Measurements from ENCODE around the gene PSMD3.

The PSMD3 gene

DNA sequence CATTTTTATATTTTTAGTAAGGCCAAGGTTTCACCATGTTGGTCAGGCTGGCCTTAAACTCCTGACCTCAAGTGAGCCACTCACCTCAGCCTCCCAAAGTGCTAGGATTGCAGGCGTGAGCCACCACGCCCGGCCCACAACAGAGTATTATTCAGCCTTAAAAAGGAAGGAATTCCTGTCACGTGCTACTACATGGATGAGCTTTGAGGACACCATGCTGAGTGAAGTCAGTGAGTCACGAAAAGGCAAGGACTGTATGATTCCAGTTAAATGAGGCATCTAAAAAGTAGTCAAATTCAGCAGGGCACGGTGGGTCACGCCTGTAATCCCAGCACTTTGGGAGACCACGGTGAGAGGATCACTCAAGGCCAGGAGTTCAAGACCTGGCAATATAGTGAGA lies 44.3 kb downstream of the PSMD3 start:
- no peak for DNase-seq

DNA sequence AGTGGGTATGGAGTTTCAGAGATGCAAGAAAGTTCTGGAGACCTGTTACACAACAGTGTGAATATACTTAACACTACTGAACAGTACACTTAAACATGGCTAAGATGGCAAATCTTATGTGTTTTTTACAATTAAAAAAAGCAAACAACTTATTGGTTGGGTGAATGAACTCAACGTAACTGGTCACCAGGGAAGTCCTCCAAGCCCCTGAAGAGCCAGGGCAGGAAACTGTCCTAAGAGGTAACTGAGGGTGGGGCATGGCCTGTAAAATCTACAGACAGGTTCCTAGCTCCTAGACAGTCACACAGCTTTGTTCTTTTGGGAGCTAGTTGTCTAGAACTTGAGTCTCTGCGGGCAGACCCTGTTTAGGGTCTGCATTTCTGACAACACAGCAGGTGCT lies 45.0 kb downstream of the PSMD3 start:
- no peak for DNase-seq

DNA sequence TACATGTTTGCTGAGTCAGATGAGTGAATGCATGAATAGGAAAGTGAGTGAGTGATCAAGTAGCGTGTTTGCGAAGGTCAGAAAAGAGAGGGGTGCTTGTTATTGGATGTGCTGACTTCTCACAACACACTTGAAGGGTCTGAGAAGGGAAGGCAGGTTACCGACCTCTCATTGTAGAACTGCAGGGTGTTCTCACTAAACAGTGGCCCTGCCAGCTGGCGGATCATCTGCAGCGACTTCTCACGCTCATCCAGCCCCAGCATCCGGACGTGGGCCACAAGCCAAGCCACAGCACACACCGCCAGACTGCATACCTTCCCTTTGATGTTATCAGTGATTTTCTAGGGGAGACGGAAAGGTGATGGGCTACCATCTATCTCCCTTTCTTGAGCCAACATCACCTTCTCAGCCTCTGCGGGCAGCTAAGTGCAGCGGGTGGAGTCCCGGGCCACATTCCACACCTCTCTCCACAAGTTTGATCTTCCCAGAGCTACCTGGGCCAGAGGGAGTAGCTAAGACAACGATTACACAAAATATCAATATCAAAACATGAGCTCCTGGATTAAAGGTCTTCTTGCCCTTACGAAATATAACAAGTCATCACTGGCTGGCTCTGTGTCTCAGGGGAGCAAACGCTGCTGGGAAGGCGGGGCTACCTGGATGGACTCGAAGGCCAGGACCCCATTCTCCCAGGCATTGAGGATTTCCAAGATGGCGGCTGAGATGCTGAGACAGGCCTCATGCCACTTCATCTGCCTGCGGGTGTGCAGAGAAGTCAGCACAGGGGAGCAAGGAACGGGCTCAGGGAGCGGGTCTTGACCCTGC lies 45.6 kb downstream of the PSMD3 start:
- peak in 2 of 4 experiments; percentile 9 to 38 for DNase-seq

DNA sequence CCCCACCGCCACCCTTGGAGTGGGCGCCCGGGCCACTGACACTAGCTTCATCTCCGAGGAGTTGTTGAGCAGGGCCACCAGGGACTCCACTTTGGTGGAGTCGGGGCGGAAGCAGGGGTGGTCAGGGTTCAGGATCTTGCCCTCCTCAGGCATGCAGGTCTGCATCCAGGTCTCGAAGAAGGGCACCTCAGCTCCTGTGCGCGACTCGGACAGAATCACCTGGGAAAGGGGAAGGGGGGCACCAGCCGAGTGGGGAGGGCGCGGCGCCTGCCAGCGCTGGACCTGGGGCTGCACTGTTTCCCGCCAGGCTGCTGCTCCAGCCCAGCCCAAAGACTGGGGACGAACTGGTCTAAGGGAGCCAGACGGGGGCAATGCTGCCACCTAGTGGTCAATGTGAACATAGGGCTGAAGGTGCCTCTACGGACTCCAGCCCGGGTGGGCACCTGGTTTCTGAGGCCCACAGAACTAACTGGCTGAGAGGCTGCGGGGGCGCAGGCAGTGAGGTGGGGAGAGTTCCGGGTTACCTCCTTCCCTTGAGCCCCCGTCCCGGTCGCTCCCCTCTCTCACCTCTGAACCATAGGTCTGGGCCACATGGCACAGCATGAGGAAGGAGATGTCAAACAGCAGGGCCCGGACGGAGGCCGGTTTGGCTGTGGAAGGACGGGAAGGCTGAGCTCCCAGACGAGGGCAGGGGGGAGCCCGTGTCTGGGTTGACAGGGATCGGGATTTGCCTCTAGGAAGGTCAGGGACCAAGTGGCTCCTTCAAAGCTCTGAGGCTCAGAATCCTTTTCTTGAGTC lies 46.4 kb downstream of the PSMD3 start:
- DNase-seq = peak; percentile 37 to 64 (median 40)

DNA sequence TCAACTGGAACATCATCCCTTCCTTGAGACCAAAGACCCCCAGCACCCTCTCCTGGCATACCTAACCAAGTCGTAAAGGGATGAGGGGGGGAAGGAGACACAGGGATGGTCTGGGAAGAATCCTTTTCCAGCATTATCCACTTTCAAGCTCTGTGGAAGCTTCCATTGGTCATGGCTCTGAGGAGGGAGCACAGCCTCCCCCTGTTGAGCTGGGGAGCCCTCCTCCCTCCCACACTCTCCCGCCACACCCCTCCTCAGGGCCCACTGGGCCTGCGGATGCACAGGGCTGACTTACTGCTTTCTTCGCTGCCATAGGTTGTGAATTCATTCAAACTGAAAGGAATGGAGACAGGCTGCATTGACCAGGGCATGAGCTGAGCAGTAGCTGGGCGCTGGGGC lies 47.0 kb downstream of the PSMD3 start:
- no peak for DNase-seq

DNA sequence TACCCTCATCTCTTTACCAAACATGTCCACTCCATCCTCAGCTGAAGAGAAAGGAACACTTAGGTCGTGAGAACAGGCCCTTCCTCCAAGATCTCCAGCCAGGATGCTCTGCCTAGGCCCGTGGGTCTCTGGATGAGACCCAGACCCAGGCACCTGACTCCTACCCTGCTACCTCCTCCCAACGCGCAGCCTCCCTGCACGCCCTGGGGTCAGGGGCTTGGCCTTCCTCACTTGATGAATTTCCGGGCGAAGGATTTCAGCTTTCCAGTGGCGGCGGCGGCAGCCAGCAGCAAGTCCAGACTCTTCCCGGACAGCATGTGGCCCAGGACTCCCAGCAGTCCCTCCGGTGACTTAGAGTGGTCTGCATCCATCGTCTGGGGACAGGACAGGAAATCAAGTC lies 48.0 kb downstream of the PSMD3 start:
- no peak for DNase-seq

DNA sequence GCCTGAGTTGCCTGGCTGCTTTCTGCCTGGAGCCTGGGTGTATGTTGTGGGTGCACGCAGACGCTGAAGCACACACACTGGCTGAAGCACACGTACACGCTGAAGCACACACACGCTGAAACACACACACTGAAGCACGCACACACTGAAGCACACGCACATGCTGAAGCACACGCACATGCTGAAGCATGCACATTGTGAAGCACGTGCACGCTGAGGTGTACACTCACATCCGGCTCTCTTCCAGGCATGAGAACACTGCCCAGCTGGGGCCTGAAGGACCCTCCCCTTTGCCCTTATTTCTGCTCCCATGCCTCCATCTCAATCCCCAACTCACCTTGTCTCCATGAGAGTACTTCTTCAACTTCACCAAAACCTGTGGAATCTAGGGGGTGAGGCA lies 51.1 kb downstream of the PSMD3 start:
- no peak for DNase-seq

DNA sequence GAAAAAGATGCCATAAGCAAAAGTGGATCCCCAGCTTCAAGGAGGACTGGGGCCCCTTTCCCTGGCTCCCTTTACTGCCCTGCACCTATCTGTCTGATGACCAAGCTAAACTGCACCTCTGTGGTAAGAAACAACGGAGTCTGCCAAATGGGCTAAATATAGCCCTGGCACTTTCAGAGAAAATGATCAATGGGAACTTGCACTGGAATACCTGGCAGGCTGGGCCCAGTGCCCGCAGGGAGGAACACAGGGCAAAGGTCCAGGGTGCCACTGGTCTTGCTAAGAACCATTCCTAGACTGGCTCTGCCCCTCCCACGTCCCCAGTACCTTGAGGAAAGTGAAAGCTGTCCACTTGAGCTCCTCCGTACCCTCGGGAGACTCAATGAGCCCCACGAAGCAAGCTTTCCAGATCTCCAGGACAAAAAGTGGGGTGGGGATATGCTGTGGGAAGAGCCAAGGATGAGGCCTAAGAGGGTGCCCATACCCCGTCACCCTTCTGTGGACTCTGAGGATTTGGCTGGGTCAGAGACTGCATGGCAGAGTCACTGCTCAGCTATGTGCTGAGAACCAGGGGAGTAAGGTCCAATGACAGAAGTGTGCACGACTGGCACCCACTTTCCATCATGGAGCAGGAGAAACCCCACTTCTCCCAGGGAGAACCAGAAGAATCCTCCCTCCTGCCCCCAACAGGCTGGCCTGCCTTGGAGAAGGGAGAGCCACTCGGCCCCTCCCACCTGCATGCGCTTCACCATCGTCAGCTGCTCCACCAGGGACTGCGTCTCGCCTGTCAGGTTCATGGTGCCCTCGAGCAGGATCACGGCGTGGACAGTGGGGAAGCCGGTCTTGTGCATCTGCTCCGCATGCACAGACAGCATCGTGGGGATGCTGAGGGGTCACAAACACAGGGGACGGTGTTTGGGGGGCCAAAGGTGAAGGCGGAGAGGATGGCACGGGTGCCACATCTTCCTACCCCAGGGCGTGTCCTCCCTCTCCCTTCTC lies 52.0 kb downstream of the PSMD3 start:
- DNase-seq = no peak

DNA sequence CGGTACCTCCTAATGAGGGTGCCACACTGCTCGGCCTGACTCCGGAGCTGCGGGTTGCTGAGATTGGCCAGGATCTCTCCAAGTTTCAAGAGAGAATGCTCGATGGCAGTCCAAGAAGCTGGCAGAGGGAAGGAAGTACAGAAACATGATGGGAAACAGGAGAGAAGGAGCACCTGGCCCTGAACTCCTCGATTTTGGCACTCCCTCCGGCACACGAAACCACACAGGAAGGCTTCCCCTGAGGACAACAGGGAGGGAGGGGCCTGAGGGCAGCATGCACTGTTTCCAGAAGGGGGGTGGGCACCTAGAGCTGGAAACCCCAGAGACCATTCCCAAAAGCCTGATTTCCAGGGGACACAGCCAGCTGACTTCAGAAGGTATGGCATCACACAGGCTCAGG lies 52.7 kb downstream of the PSMD3 start:
- DNase-seq = no peak

DNA sequence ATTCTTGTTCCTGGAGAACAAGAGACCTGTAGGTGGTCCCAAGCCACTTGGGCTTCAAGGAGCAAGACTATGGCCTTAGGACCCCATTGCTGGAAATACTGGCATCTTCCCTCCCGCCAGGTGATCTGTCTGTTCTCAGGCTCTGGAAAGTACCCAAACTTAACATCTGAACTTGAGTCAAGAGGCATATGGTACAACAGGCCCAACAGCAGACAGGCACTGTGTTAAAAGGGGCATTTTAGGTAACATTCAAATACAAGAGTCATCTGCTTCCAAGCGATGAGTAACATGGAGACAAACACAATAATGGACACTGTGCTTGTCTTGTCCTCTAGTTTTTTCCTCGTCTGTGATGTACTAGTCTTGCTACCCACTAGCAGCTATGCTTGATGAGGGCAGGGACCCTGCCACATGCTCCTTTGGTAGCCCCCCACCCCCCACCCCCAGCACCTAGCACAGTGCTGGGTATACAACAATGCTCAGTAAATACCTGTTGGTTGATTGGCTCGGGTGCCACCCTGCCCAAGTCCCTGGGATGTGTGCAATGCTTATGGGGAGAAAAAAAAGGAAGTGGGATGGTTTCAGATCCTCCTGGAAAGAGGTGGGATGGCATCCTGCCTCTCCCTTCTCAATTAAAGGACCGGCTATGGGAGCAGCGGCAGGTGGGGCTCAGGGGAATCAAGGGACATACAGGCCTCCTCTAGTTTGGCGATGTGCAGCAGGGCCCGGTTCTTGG lies 54.0 kb downstream of the PSMD3 start:
- no peak for DNase-seq

DNA sequence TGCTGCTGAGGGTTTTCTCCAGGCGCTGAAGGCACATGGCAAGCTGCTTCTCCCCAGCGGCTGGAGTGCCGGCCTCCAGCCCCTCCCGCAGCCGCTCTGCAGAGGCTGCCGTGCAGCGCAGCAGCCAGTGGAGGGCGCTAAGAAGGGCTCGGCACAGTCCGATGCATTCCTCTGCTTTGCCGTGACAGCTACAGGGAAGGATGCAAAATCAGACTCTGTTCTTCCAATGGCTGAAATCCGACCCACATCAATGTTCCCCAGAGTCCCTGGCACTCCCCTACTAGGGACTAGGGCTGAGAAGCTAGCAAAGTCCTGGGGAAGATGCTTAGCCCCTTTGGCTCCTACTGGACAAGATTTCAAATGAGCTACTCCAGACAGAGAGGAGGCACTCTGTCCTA lies 54.6 kb downstream of the PSMD3 start:
- no peak for DNase-seq

DNA sequence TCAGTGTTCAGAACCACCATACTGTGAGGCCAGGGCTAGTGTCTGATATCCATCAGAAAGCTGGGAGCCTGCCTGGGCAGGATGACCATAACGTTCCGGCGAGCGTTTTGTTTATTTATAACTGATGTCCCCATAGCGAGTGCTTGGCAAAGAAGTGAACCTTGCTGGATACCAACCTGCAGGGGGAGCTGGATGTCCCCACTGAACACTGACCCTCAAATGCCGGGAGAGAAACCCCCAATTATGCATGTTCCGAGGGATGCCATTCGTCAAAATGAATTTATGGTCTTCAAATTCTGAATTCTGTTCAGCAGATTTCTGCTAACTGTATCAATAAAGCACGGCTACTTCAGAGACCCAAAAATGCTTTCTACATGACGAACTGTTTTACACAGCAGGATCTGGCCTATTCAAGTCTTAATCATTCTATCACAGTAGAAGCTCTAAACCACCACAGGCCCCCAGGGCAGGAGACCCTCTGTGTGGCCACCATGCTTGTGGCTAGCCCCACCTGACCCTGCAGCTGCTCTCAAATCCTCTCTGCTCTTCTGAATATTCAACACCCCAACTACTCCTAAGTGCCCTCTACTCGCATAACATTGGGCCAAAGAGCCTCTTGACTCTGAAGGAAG lies 58.4 kb downstream of the PSMD3 start:
- no peak for DNase-seq

DNA sequence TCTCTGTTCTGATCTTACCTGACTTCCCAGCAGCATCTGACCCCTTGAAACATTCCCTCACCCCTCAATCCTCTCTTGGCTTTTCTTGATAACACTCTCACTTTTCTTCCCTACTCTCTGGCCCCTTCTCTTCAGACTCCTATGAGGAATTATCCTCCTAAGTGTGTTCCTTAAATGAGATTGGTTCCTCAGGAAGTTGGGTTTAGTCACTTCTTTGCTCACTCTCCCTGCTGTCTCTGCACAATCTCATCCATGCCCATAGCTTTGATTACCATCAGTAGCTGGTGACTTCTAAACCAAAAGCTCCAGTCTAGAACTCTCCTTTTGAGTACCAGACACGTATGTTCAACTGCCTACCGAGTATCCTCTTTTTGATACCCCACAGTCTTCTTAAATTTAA lies 60.6 kb downstream of the PSMD3 start:
- DNase-seq = no peak

Data from activated naive CD4-positive, alpha-beta T cell (primary cell).